ENCODE data around the gene RASL10A. TPM values are rescaled to one million over a fixed set of nuclear protein-coding genes. Genes with fewer than 3 reads are reported as not detected.

RASL10A gene
- total RNA-seq, 1 donor from 2014 or later = 0.99 TPM

- DNase-seq (ENCODE audit: low read depth in 2 of 2) = peak; percentile 31 to 39
Measured at GRCh38 chr22:29270475-29271271, 44.8 kb downstream of the RASL10A start.

- DNase-seq (ENCODE audit: low read depth in 2 of 2) = peak; percentile 10 to 14
Measured at GRCh38 chr22:29269731-29270474, 45.6 kb downstream of the RASL10A start.

- peak; percentile 11 to 25 for DNase-seq (ENCODE audit: low read depth in 2 of 2)
Measured at GRCh38 chr22:29269230-29269604, 46.3 kb downstream of the RASL10A start.

- DNase-seq (ENCODE audit: low read depth in 2 of 2) = peak; percentile 67 to 79
Measured at GRCh38 chr22:29268511-29269229, 46.8 kb downstream of the RASL10A start.

- peak; percentile 98 for DNase-seq (ENCODE audit: low read depth in 2 of 2)
Measured at GRCh38 chr22:29267858-29268510, 47.5 kb downstream of the RASL10A start, which contains the start of the genes EWSR1 and RHBDD3. Gene EWSR1, plus strand, starts transcription at chr22:29268268. Its CDS starts 69 bp downstream, at chr22:29268337. Gene RHBDD3, minus strand, starts transcription at chr22:29267981. Its CDS starts 2,355 bp downstream, at chr22:29265626.

GRCh38 chr22:29267462-29267857 is 48.0 kb downstream of the RASL10A start:
- no peak for DNase-seq (ENCODE audit: low read depth in 2 of 2)

GRCh38 chr22:29266564-29267461 is 48.7 kb downstream of the RASL10A start:
- peak; percentile 14 to 23 for DNase-seq (ENCODE audit: low read depth in 2 of 2)

GRCh38 chr22:29265929-29266328 is 49.6 kb downstream of the RASL10A start:
- DNase-seq (ENCODE audit: low read depth in 2 of 2) = no peak

- DNase-seq (ENCODE audit: low read depth in 2 of 2) = no peak
Measured at GRCh38 chr22:29265305-29265704, 50.2 kb downstream of the RASL10A start.

GRCh38 chr22:29263791-29264276 is 51.7 kb downstream of the RASL10A start:
- no peak for DNase-seq (ENCODE audit: low read depth in 2 of 2)

Other genes starting within 250 kb of the RASL10A start
- gene KREMEN1, start 242.7 kb downstream of the RASL10A start, total RNA-seq = 0.20 and 0.22 TPM in 2 replicates
- gene EMID1, start 109.8 kb downstream of the RASL10A start, total RNA-seq = 3.7 and 9.1 TPM in 2 replicates
- gene RHBDD3, start 47.7 kb downstream of the RASL10A start, total RNA-seq = 13.1 and 14.1 TPM in 2 replicates
- 115 and 137 TPM in 2 replicates for gene EWSR1, start 47.4 kb downstream of the RASL10A start, total RNA-seq
- gene GAS2L1, start 9.0 kb downstream of the RASL10A start, total RNA-seq = 12.6 and 18.3 TPM in 2 replicates
- gene AP1B1, start 72.9 kb upstream of the RASL10A start, total RNA-seq = 102 and 119 TPM in 2 replicates
- not detected in 2 replicates for gene RFPL1, start 122.9 kb upstream of the RASL10A start, total RNA-seq
- gene NEFH, start 164.5 kb upstream of the RASL10A start, total RNA-seq = 0.22 TPM in 1 of 2 replicates, not detected in the other
- 21.1 and 23.2 TPM in 2 replicates for gene THOC5, start 238.1 kb upstream of the RASL10A start, total RNA-seq